COR-L47 (cell line): ENCODE results near the gene HOXD11.

Experiments used
- DNase-seq: peaks from one replicate; lab custom pipeline; 2025; lab: John Stamatoyannopoulos, UW

HOXD11 gene

GRCh38 chr2:176149481-176149938, 42.4 kb downstream of the HOXD11 start:
- no peak for DNase-seq

- no peak for DNase-seq
Measured at GRCh38 chr2:176149939-176150583, 43.0 kb downstream of the HOXD11 start.

- no peak for DNase-seq
Measured at GRCh38 chr2:176150584-176151441, 43.7 kb downstream of the HOXD11 start.

- no peak for DNase-seq
Measured at GRCh38 chr2:176151442-176152287, 44.6 kb downstream of the HOXD11 start, which contains the start of gene HOXD4. Gene HOXD4, plus strand, starts transcription at chr2:176151550. Its CDS starts 84 bp downstream, at chr2:176151634.

- no peak for DNase-seq
Measured at GRCh38 chr2:176152350-176153181, 45.5 kb downstream of the HOXD11 start.

- DNase-seq = no peak
Measured at GRCh38 chr2:176154576-176155252, 47.6 kb downstream of the HOXD11 start.

- no peak for DNase-seq
Measured at GRCh38 chr2:176155356-176156044, 48.4 kb downstream of the HOXD11 start.

- DNase-seq = no peak
Measured at GRCh38 chr2:176156301-176156806, 49.3 kb downstream of the HOXD11 start.

GRCh38 chr2:176156807-176157498, 49.9 kb downstream of the HOXD11 start, which contains the start of gene HOXD3:
Gene HOXD3, plus strand, starts transcription at chr2:176157307. Its CDS starts 11,808 bp downstream, at chr2:176169115.
- DNase-seq = no peak

GRCh38 chr2:176157499-176158185, 50.6 kb downstream of the HOXD11 start:
- peak; percentile 30 for DNase-seq

GRCh38 chr2:176158186-176158591, 51.1 kb downstream of the HOXD11 start:
- DNase-seq = no peak

GRCh38 chr2:176158855-176159662, 52.0 kb downstream of the HOXD11 start:
- no peak for DNase-seq
